ENCODE results near the gene TYMS. TPM values are rescaled to one million over a fixed set of nuclear protein-coding genes. Genes with fewer than 3 reads are reported as not detected.
"Not testable (repeated sequence)": the region's sequence is repeated elsewhere in the genome, so short reads cannot be mapped to it uniquely, and the experiment has no call there.

The TYMS gene
- total RNA-seq, 3 donors from 2014 or later: 7.2 to 42.1 (median 16.3) TPM

DNA sequence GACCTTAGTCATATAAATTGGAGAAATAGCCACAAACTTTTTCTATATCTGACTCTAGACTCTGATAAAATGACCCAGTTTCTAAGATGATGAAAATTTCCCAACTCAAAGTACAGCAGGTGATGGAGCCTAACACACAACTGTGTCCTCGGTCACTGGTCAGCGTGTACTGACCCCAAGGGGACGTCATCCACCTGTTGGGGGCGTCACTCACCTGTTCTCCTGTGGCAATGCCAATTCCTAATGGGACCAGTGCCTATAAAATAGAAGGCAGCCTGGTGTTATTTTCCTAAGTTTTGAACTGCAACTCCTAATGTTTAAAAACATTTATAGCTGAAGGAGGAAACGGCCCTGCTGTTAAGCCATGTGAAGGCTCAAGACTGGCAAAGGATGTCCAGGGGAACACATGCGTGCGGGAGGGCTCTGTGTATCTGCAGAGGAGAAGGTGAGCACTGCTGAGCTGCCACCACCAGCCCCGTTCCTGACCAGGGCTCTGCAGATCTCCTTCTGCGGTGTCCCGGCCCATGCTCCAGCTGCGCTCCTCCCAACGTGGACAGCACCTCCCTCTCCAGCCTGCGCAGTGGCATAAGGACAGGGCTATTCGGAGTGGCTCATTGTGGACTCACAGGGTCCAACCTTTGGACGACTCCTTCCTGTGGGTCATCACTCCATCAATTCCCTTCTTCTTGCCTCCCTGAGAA, 21.2 kb downstream of the TYMS start:
- H3K36me3 ChIP-seq (ENCODE audit: low read depth): no peaks in the 10 kb centered on the region
- H3K9me3 ChIP-seq: no peaks in the 10 kb centered on the region
- H3K4me1 ChIP-seq (ENCODE audit: low read depth): no peaks in the 10 kb centered on the region
- ATAC-seq (no peak), DNase-seq (no peak)
- no peak overlapping the region for H3K4me3 ChIP-seq
- intact Hi-C loops (cut with DNase I, micrococcal nuclease): no loop called here
- TF ChIP-seq, protein P1, sequence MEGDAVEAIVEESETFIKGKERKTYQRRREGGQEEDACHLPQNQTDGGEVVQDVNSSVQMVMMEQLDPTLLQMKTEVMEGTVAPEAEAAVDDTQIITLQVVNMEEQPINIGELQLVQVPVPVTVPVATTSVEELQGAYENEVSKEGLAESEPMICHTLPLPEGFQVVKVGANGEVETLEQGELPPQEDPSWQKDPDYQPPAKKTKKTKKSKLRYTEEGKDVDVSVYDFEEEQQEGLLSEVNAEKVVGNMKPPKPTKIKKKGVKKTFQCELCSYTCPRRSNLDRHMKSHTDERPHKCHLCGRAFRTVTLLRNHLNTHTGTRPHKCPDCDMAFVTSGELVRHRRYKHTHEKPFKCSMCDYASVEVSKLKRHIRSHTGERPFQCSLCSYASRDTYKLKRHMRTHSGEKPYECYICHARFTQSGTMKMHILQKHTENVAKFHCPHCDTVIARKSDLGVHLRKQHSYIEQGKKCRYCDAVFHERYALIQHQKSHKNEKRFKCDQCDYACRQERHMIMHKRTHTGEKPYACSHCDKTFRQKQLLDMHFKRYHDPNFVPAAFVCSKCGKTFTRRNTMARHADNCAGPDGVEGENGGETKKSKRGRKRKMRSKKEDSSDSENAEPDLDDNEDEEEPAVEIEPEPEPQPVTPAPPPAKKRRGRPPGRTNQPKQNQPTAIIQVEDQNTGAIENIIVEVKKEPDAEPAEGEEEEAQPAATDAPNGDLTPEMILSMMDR (IDR thresholded peaks at IDR 0.05): no peak

DNA sequence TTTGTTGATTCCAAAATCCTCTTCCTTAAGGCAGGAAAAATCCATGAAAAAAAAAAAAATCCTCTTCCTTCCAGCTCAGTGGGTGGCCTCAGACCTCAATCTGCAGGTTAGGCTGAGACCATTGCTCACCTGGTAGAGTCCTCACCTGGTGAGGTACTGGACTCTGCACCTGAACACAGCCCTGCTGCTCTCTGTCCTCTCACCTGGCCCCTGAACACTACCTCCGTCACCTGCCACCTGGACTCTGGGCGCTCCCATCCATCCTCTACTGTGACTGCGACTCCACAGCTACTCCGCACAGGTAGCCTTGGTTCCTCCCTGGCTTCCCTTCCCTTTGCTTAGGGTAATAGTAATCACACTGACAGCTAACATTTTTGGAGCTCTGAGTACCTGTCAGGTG, 22.1 kb downstream of the TYMS start:
- TF ChIP-seq, protein P1 (IDR thresholded peaks at IDR 0.05): no peak
- ATAC-seq (no peak), DNase-seq (no peak)
- intact Hi-C loops (cut with DNase I, micrococcal nuclease): no loop called here
- no peaks in the 10 kb centered on the region for H3K9me3 ChIP-seq
- no peaks in the 10 kb centered on the region for H3K36me3 ChIP-seq (ENCODE audit: low read depth)
- no peak overlapping the region for H3K4me3 ChIP-seq
- no peaks in the 10 kb centered on the region for H3K4me1 ChIP-seq (ENCODE audit: low read depth)

DNA sequence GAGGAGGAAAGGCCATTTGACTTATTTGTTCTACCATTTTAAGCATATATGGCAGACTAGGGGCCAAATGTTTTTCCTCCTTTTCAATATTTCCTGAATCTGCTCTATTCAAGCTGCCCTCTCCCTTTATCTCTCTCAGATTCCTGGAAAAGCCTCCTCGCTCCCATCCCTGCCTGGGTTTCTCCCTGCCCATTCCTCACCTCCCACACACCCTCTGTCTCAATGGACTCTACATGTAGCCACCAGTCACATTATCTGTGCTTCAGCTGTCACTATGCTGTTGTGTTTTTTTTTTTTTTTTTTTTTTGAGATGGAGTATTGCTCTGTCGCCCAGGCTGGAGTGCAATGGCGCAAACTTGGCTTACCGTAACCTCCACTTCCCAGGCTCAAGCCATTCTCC, 22.9 kb downstream of the TYMS start:
- TF ChIP-seq, protein P1 (IDR thresholded peaks at IDR 0.05): no peak
- H3K4me3 ChIP-seq: no peak overlapping the region
- no peaks in the 10 kb centered on the region for H3K36me3 ChIP-seq (ENCODE audit: low read depth)
- intact Hi-C loops (cut with DNase I, micrococcal nuclease): no loop called here
- ATAC-seq (no peak), DNase-seq (no peak)
- no peaks in the 10 kb centered on the region for H3K9me3 ChIP-seq
- no peaks in the 10 kb centered on the region for H3K4me1 ChIP-seq (ENCODE audit: low read depth)

DNA sequence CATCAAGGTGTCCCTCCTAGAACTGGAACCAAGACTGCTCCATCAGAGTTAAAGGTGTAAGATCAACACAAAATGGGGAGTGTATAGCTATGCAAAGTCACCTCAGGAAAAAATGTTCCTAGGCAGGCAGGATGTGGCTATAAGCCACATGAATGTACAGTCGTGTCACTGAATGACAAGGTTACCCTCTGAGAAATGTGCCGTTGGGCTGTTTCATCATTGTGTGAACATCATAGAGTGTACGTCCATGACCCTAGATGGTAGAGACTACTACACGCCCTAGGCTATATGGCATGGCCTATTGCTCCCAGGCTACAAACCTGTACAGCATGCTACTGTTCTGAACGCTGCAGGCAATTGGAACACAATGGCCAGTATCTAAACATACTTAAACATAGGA, 24.5 kb downstream of the TYMS start:
- Histone ChIP-seq H3K4me3 (no peak overlapping the region), H3K36me3 (ENCODE audit: low read depth) (no peaks in the 10 kb centered on the region), H3K4me1 (ENCODE audit: low read depth) (no peaks in the 10 kb centered on the region), H3K9me3 (no peaks in the 10 kb centered on the region)
- intact Hi-C loops (cut with DNase I, micrococcal nuclease): no loop called here
- DNase-seq (no peak), ATAC-seq (peak; percentile 44)
- TF ChIP-seq, protein P1 (IDR thresholded peaks at IDR 0.05): no peak

DNA sequence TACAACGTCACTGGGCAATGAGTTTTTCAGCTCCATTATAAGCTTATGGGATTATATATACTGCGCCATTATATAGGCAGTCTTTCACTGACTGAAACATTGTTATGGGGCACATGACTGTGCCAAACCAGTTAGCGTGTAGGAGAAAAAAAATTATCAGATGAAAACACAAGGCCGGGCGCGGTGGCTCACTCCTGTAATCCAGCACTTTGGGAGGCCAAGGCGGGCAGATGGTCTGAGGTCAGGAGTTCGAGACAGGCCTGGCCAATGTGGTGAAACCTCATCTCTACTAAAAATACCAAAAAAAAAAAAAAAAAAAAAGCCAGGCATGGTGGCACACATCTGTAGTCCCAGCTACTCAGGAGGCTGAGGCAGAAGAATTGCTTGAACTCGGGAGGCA, 25.0 kb downstream of the TYMS start:
- ATAC-seq; H3K4me1 ChIP-seq (ENCODE audit: low read depth); DNase-seq; H3K36me3 ChIP-seq (ENCODE audit: low read depth); H3K4me3 ChIP-seq; intact Hi-C loops (cut with DNase I, micrococcal nuclease); H3K9me3 ChIP-seq: not testable (repeated sequence)

DNA sequence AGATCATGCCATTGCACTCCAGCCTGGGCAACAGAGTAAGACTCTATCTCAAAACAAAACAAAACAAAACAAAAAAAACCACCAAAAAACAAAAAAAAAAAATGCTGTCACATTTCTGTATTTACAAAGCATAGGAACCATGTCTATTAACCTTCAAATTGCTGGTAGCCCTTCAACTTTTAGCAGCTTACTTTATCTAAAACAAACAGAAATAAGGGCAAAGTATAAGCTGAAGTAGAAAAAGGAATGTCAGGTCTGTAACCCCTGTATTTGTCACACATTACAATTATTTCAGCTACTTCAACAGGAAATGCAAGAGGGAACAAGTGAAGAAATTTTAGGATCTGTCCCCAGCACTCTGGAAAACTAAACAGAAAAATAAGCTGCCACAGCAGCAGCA, 25.4 kb downstream of the TYMS start:
- no peaks in the 10 kb centered on the region for H3K9me3 ChIP-seq
- intact Hi-C loops (cut with DNase I, micrococcal nuclease): no loop called here
- no peaks in the 10 kb centered on the region for H3K4me1 ChIP-seq (ENCODE audit: low read depth)
- H3K4me3 ChIP-seq: no peak overlapping the region
- no peaks in the 10 kb centered on the region for H3K36me3 ChIP-seq (ENCODE audit: low read depth)
- ATAC-seq (no peak), DNase-seq (no peak)
- TF ChIP-seq, protein P1 (IDR thresholded peaks at IDR 0.05): no peak
